HepG2 (cell line): ENCODE data around the gene CBX2. TPM values are rescaled to one million over a fixed set of nuclear protein-coding genes. Genes with fewer than 3 reads are reported as not detected.
A peak's percentile ranks its signal among the peaks of the same experiment; 100 is the strongest.

Source experiments
- BCLAF1 ChIP-seq: fragments of 450-650 bp; IDR thresholded peaks from 2 replicates; pipeline ENCODE4 v1.6.1; 2017; ENCODE audit warnings: mild to moderate bottlenecking
- BRCA1 ChIP-seq: sonication (generic); formaldehyde crosslinking; IDR thresholded peaks from 2 replicates; pipeline ENCODE4 v1.4.0; 2020; ENCODE audit warnings: missing genetic modification reagents
- DRAP1 ChIP-seq: IDR thresholded peaks from 2 replicates; pipeline ENCODE4 v1.6.1; 2016; ENCODE audit warnings: missing genetic modification reagents, missing compliant biosample characterization
- FOXK1 ChIP-seq: sonication (generic); formaldehyde crosslinking; IDR thresholded peaks from 2 replicates; pipeline ENCODE4 v1.4.0; 2020; ENCODE audit warnings: low read depth, missing genetic modification reagents, borderline replicate concordance
- HMG20A ChIP-seq: IDR thresholded peaks from 2 replicates; pipeline ENCODE4 v1.6.1; 2016; ENCODE audit warnings: borderline replicate concordance
- PRMT3 ChIP-seq: sonication (generic); formaldehyde crosslinking; IDR thresholded peaks from 2 replicates; pipeline ENCODE4 v1.8.1; 2022; ENCODE audit warnings: low read depth, mild to moderate bottlenecking, moderate library complexity, missing genetic modification reagents, borderline replicate concordance
- RBAK ChIP-seq: sonication (generic); formaldehyde crosslinking; IDR thresholded peaks from 2 replicates; pipeline ENCODE4 v1.5.1; 2020; ENCODE audit warnings: mild to moderate bottlenecking, missing genetic modification reagents
- RERE ChIP-seq: IDR thresholded peaks from 2 replicates; pipeline ENCODE4 v1.6.1; 2016; ENCODE audit warnings: low read depth, missing genetic modification reagents, missing compliant biosample characterization
- SMARCC2 ChIP-seq: fragments of 450-650 bp; IDR thresholded peaks from 2 replicates; pipeline ENCODE4 v1.6.1; 2017; ENCODE audit warnings: antibody characterized with exemption, mild to moderate bottlenecking
- ZNF17 ChIP-seq: sonication (generic); formaldehyde crosslinking; IDR thresholded peaks from 2 replicates; pipeline ENCODE4 v1.5.0; 2020; ENCODE audit warnings: mild to moderate bottlenecking, missing genetic modification reagents
- ZNF281 ChIP-seq: sonication (generic); formaldehyde crosslinking; IDR thresholded peaks from 2 replicates; pipeline ENCODE4 v1.4.0; 2020; ENCODE audit warnings: missing genetic modification reagents, borderline replicate concordance
- ZNF713 ChIP-seq: sonication (generic); formaldehyde crosslinking; IDR thresholded peaks from 2 replicates; pipeline ENCODE4 v1.4.0; 2020; ENCODE audit warnings: mild to moderate bottlenecking, missing genetic modification reagents
- ZNF784 ChIP-seq: sonication (generic); formaldehyde crosslinking; IDR thresholded peaks from 2 replicates; pipeline ENCODE4 v1.5.1; 2020; ENCODE audit warnings: missing genetic modification reagents, mild to moderate bottlenecking, borderline replicate concordance
- polyA plus RNA-seq, 8 experiments: library from polyadenylated mRNA; depleted of rRNA in 3 of 8; stranded (reverse) in 7 of 8; unstranded in 1 of 8; fragments of >200 nt; fragmentation: Illumina TruSeq in 4 of 8; extraction: Trizol in 4 of 8; gene quantifications; 2 replicates each; pipeline versions ENCODE4 v1.2.1 to v1.2.3, GENCODE V29; 2011 to 2016; ENCODE audit warnings: low read depth in 4 of 8, missing spikeins in 1 of 8, mixed read lengths in 1 of 8; ENCODE audit not compliant: insufficient read depth in 1 of 8
- total RNA-seq, 5 experiments: library from RNA; depleted of rRNA; stranded (reverse); fragments of >200 nt; fragmentation: Illumina TruSeq; extraction: Trizol; gene quantifications; 2 replicates each; pipeline ENCODE4 v1.2.3, GENCODE V29; 2016; ENCODE audit warnings: low read depth in 1 of 5

The CBX2 gene
- total and polyA plus RNA-seq, 2 of the 13 experiments (the other 11 are each of a cell fraction or from before 2014, with no cell fraction given) = 14.5 to 31.1 TPM

- TF ChIP-seq PRMT3 (CRISPR knock-in tag) (no peak), HMG20A (no peak), ZNF713 (no peak), ZNF17 (no peak), DRAP1 (CRISPR knock-in tag) (no peak), RERE (CRISPR knock-in tag) (no peak), BCLAF1 (no peak), RBAK (CRISPR knock-in tag) (no peak), ZNF784 (CRISPR knock-in tag) (no peak), FOXK1 (no peak), BRCA1 (0 out of 2 replicates have a peak, but pooled peaks have one; percentile 31), ZNF281 (CRISPR knock-in tag) (peak; percentile 56; the same call in 1 of the 2 replicates), SMARCC2 (no peak)
Measured at GRCh38 chr17:79812353-79813258, 34.7 kb downstream of the CBX2 start (continued).
